HUDEP-2 (cell line): ENCODE data around the gene STPG3.

Experiments
- DNase-seq, 76 experiments: peaks; one replicate each; lab custom pipeline; 2025; ENCODE audit not compliant: unreplicated experiment in 76 of 76; lab: John Stamatoyannopoulos, UW

The STPG3 gene

DNA sequence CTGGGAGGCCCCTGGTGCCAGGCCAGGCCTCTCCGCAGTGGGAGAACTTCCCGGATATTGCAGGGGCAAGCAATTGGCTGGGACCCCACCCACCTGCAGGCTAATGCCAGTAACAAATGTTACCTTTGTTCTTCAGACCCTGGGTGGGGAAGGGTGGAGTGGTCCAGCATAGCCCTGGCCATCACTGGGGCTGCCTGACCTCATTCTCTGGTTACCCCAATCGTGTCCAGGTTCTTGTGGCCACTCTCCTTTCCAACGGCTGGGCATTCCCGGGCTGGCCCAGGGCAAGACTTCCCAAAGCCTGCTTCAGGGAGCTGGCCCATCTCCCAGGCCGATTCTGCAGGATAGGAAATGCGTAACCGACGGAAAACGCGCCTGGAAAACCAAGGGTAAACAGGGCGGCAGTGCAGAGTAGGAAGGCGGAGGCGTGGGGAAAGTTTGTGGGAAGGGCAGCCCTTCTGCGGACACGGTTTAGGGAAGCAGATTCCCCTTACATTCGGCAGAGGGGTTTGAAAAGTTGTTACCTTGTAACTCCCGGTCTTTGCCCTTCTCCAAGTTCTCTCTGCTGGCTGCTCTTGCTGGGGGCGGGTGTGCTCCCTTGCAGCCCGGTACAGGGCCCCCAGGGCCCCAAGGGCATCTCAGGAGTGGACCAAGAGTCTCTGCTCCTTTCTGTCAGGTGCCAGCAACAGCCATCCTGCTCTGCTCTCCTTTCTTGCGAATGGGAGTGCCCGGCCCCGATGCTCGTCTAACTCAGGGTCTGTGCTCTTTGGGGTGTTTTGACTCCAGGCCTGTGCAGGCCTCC is 47.5 kb downstream of the STPG3 start:
- no peak for DNase-seq

DNA sequence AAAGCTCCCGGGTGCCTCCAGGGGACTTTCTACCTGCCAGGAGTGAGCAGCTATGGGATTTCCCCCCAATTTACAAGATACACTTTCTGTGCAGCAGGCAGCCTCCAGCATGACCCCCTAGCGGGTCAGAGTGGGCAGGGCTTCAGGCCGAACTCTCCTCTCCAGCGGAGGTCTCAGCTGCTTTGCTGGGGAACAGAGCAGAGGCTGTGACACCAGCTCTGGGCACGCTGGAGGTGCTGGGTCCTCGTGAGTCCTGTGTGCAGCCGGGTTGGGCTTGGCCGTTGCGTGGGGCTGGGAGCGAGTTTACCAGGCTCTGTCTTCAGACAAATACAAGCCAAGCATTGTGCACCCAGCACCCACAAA is 48.1 kb downstream of the STPG3 start:
- no peak for DNase-seq

DNA sequence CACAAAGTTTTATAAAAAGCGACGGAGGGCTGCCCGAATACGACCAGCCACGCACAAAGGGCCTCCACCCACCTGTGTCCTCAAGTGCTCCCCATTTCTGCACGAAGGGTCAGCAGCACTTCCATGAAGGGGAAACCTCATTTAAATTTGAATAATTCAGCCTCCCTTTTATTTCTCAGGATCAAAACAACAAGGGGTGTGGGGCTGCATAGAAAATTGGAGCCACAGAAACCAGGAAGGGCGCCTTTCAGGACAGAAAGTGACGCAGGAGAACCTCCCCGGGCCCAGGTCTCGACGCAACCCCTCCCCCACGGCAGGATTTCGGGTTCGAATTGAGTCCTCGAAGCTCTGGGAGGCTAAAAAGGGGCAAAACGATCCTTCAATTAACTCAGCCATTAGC is 48.9 kb downstream of the STPG3 start:
- no peak for DNase-seq

DNA sequence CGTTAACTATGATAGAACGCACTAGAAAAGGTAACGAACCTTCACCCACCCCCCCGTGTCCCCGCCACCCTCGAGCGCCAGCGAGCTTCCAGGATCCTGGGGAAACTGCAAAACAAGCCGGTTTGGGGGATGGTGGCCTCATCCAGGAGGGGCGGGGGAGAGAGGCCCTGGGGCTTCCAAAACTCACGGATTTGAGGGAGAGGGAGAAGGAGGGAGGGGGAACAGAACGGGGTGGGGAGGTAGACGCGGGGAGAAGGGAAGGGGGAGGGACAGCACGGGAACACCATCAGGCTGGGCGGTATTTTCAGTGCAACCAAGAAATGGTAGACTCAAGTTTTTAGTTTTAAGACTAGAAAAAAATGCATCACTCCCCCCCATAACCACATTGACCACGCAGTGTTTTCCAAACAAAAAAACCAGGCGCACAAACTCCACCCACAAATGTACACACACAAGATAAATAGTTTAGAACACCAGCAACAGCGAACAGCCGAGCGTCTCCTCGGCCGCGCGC is 49.5 kb downstream of the STPG3 start:
- peak in 2 of 76 experiments; percentile 40 to 64 for DNase-seq

DNA sequence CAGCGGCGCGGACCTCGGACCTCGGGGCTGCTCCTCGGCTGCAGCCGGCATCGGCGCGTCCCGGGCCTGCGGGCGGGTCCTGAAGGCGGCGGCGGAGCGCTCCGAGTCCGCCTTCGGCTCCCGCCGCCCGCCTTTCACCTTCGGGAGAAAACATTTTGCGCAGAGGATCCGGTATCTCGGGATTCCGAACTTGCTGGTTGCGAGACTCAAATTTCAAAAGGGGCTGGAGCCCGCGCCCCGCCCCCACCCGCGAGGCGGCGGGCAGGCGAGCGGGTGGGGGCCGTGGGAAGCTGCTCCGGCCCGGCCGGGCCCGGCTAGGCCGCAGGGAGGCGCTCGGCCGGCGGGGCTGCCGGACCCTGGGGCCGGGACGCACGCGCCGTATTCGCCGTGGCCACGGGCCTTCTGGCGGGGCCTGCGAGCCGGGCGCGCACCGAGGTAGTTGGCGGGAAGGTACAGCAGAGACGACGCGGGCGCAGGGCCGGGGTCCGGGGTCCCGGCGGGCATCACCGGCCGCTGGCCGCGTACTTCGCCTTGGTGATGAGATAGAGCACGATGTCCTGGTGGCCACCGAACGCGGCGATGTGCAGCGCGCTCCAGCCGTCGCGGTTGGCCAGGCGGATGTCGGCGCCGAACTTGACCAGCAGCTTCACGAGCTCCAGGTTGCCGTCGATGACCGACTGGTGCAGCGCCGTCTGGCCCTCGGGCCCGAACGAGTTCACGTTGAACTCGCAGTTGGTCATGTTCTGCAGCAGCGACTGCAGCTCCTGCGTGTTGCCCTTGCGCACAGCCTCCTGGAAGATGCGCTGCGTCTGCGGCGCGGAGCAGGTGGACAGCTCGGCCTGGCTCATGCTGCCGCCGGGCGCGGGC is 50.2 kb downstream of the STPG3 start:
- DNase-seq = peak in 31 of 76 experiments; percentile 7 to 64 (median 29)

DNA sequence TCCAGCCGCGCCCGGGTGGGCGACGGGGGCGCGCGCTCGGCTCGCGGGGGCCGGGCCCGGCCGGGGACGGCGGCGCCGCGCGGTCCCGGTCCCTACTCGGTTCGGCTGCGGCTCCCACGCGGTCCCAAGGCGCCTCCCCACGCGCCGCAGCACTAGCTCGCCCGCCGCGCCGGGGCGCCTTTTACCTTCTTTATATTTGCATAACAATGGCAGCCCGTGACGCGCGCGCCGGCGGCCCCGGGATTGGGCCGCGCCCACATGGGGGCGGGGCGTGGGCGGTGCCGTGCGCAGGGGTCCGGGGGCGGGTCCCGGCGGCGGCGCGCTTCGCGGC is 51.0 kb downstream of the STPG3 start, which contains the start of gene NRARP:
TSS of gene NRARP (minus strand) at position 154 of the 331 bp plus-strand sequence. CDS start 343 bp downstream, outside the sequence.
- peak in 73 of 76 experiments; percentile 19 to 90 (median 79) for DNase-seq

DNA sequence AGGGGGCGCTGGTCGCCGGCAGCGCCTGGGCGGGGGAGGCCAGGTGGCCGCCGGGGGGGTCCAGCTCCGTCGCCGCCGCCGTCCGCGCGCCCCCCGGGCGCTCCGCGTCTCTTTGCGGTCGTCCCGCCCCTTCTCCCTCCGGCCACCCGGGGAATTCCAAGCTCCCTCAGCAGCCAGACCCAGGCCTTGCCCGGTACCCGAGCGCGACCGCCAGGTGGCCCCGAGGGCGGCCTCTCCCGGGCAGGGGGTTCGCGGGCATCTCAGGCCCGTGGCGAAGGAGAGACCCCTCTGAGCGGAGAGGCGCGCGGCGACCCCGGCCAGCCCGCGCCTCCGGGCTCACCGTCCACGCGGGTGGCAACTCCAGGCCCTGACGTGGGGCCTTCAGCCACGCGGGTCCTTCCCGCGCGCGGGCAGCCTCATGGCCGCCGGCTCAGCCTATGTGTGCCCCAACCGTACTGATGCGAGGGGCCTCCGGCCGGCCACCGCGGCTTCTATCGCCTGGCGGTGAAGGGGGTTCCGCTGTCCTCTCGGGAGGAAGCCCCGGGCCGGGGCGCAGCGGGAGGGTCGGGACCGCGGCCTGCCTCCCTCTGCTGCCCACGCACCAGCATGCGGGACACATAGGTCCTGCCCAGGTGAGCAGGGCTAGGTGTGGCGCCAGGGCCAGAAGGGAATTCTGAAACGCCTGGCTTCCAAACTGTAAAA is 51.5 kb downstream of the STPG3 start:
- DNase-seq = peak in 23 of 76 experiments; percentile 36 to 81 (median 56)
